GM23338 (cell line): ENCODE results near the gene MGLL. TPM values are rescaled to one million over a fixed set of nuclear protein-coding genes. Genes with fewer than 3 reads are reported as not detected.

Experiments used
- ATAC-seq: fragments of 200-7000 bp; cut with Tn5 transposase; 3 replicates; pipeline ENCODE4 v1.9.1; 2020
- DNase-seq: peaks from one replicate; pipeline ENCODE4 v3.0.0-alpha.2; 2015; ENCODE audit warnings: low spot score
- H2AFZ ChIP-seq: fragments of 200-600 bp; sonication (generic); 2 replicates; pipeline ENCODE4 v1.8.0; 2016; ENCODE audit warnings: antibody characterized with exemption, mild to moderate bottlenecking, moderate library complexity
- H3F3A ChIP-seq: fragments of 200-600 bp; sonication (generic); replicated peaks from 2 replicates; pipeline ENCODE4 v1.8.0; 2017; ENCODE audit warnings: antibody characterized with exemption, mixed run types, low read depth
- H3K27ac ChIP-seq: fragments of 200-600 bp; sonication (generic); 2 replicates; pipeline ENCODE4 v1.6.1; 2016; ENCODE audit warnings: low read depth
- H3K27me3 ChIP-seq: fragments of 200-600 bp; sonication (generic); 2 replicates; pipeline ENCODE4 v1.8.0; 2016; ENCODE audit warnings: mild to moderate bottlenecking, mixed run types, moderate library complexity; ENCODE audit not compliant: insufficient read depth
- H3K36me3 ChIP-seq: fragments of 200-600 bp; sonication (generic); 2 replicates; pipeline ENCODE4 v1.8.0; 2016; ENCODE audit warnings: mild to moderate bottlenecking; ENCODE audit not compliant: insufficient read depth
- H3K4me1 ChIP-seq: fragments of 200-600 bp; sonication (generic); 2 replicates; pipeline ENCODE4 v1.8.0; 2016; ENCODE audit warnings: mild to moderate bottlenecking, moderate library complexity; ENCODE audit not compliant: insufficient read depth
- H3K4me2 ChIP-seq: fragments of 200-600 bp; sonication (generic); 2 replicates; pipeline ENCODE4 v1.7.1; 2017; ENCODE audit warnings: mixed run types
- H3K4me3 ChIP-seq: fragments of 200-600 bp; sonication (generic); 2 replicates; pipeline ENCODE4 v1.6.1; 2016; ENCODE audit warnings: mixed run types
- H3K79me2 ChIP-seq: fragments of 200-600 bp; sonication (generic); replicated peaks from 2 replicates; pipeline ENCODE4 v1.8.0; 2017; ENCODE audit warnings: mild to moderate bottlenecking; ENCODE audit not compliant: insufficient read depth
- H3K9me2 ChIP-seq: fragments of 200-600 bp; sonication (generic); 2 replicates; pipeline ENCODE4 v1.8.0; 2017; ENCODE audit not compliant: insufficient read depth
- H4K20me1 ChIP-seq: fragments of 200-600 bp; sonication (generic); replicated peaks from 2 replicates; pipeline ENCODE4 v1.8.0; 2017; ENCODE audit warnings: mild to moderate bottlenecking; ENCODE audit not compliant: insufficient read depth
- H3K27ac Mint-ChIP-seq: 2 replicates; pipeline ENCODE4 v1.8.0; 2020; ENCODE audit warnings: inconsistent platforms, mild to moderate bottlenecking, moderate library complexity, mixed read lengths
- H3K27me3 Mint-ChIP-seq: 3 replicates; pipeline ENCODE4 v1.8.0; 2022; ENCODE audit warnings: low read depth, mild to moderate bottlenecking, moderate library complexity, mixed read lengths, inconsistent platforms; ENCODE audit not compliant: insufficient read depth, poor library complexity
- H3K36me3 Mint-ChIP-seq: 3 replicates; pipeline ENCODE4 v1.8.0; 2021; ENCODE audit warnings: low read depth, mild to moderate bottlenecking, inconsistent platforms, moderate library complexity, mixed read lengths
- H3K4me1 Mint-ChIP-seq: 3 replicates; pipeline ENCODE4 v1.8.0; 2020; ENCODE audit warnings: mild to moderate bottlenecking, inconsistent platforms, mixed read lengths
- H3K4me3 Mint-ChIP-seq: 3 replicates; pipeline ENCODE4 v1.8.0; 2021; ENCODE audit warnings: moderate library complexity, mild to moderate bottlenecking, inconsistent platforms, mixed read lengths
- H3K9me3 Mint-ChIP-seq: 3 replicates; pipeline ENCODE4 v1.8.0; 2020; ENCODE audit warnings: moderate library complexity, mild to moderate bottlenecking, inconsistent platforms, mixed read lengths
- CREB1 ChIP-seq: fragments of 250-450 bp; sonication (Bioruptor Pico); IDR thresholded peaks from 2 replicates; pipeline ENCODE4 v1.5.0; 2020; ENCODE audit warnings: low read depth, mild to moderate bottlenecking, moderate library complexity
- ETS1 ChIP-seq: IDR thresholded peaks from 2 replicates; pipeline ENCODE4 v1.6.1; 2016; ENCODE audit warnings: antibody characterized with exemption
- EZH2phosphoT487 ChIP-seq: fragments of 200-600 bp; sonication (generic); IDR thresholded peaks from one replicate; pipeline ENCODE4 v1.8.1; 2018; ENCODE audit warnings: antibody characterized with exemption; ENCODE audit not compliant: unreplicated experiment
- JUNB ChIP-seq: IDR thresholded peaks from one replicate; pipeline ENCODE4 v1.6.1; 2016; ENCODE audit warnings: antibody characterized with exemption; ENCODE audit not compliant: unreplicated experiment
- NANOG ChIP-seq: IDR thresholded peaks from 2 replicates; pipeline ENCODE4 v1.6.1; 2016; ENCODE audit warnings: antibody characterized with exemption, borderline replicate concordance
- POLR2AphosphoS5 ChIP-seq: IDR thresholded peaks from 2 replicates; pipeline ENCODE4 v1.6.1; 2016; ENCODE audit warnings: antibody characterized with exemption, low read depth
- STAT1 ChIP-seq: IDR thresholded peaks from one replicate; pipeline ENCODE4 v1.6.1; 2016; ENCODE audit warnings: antibody characterized with exemption; ENCODE audit not compliant: unreplicated experiment
- ZNF114 ChIP-seq: fragments of 250-450 bp; sonication (Bioruptor Pico); IDR thresholded peaks from 2 replicates; pipeline ENCODE4 v1.5.0; 2020; ENCODE audit warnings: mild to moderate bottlenecking, moderate library complexity
- ZNF331 ChIP-seq: fragments of 250-450 bp; sonication (Bioruptor Pico); IDR thresholded peaks from 2 replicates; pipeline ENCODE4 v1.5.0; 2020; ENCODE audit warnings: low read depth, mild to moderate bottlenecking, moderate library complexity
- polyA plus RNA-seq: library from polyadenylated mRNA; unstranded; fragments of >200 nt; fragmentation: Nextera tagmentation; extraction: Ambion mirVana; gene quantifications from 2 replicates; pipeline ENCODE4 v1.2.1, GENCODE V29; 2016
- total RNA-seq: library from RNA; depleted of rRNA; stranded (reverse); fragments of >200 nt; shearing (Covaris generic); gene quantifications from 2 replicates; pipeline ENCODE4 v1.2.3, GENCODE V29; 2014
- TF ChIP-seq, protein P1 (sequence below): fragments of 250-450 bp; sonication (Bioruptor Pico); IDR thresholded peaks from 2 replicates; pipeline ENCODE4 v1.5.0; 2020; ENCODE audit warnings: mild to moderate bottlenecking, moderate library complexity
- TF ChIP-seq, protein P2 (sequence below): IDR thresholded peaks from one replicate; pipeline ENCODE4 v1.6.1; 2018; ENCODE audit warnings: antibody characterized with exemption; ENCODE audit not compliant: unreplicated experiment
- TF ChIP-seq, protein P3 (sequence below), 2 experiments: fragments of 200-600 bp in 1 of 2; sonication (generic) in 1 of 2; conservative IDR thresholded peaks; 2 replicates each; pipeline versions ENCODE4 v1.5.1 to v1.6.1; 2016 to 2017; ENCODE audit warnings: antibody characterized with exemption in 2 of 2, low read depth in 2 of 2, mild to moderate bottlenecking in 2 of 2, moderate library complexity in 1 of 2

MGLL gene
- total and polyA plus RNA-seq, 2 experiments from 2014 or later, result 0.71 to 0.83 TPM

GRCh38 chr3:127666676-127667075, 155.6 kb downstream of the MGLL start (continued):
- TF ChIP-seq, protein P1, sequence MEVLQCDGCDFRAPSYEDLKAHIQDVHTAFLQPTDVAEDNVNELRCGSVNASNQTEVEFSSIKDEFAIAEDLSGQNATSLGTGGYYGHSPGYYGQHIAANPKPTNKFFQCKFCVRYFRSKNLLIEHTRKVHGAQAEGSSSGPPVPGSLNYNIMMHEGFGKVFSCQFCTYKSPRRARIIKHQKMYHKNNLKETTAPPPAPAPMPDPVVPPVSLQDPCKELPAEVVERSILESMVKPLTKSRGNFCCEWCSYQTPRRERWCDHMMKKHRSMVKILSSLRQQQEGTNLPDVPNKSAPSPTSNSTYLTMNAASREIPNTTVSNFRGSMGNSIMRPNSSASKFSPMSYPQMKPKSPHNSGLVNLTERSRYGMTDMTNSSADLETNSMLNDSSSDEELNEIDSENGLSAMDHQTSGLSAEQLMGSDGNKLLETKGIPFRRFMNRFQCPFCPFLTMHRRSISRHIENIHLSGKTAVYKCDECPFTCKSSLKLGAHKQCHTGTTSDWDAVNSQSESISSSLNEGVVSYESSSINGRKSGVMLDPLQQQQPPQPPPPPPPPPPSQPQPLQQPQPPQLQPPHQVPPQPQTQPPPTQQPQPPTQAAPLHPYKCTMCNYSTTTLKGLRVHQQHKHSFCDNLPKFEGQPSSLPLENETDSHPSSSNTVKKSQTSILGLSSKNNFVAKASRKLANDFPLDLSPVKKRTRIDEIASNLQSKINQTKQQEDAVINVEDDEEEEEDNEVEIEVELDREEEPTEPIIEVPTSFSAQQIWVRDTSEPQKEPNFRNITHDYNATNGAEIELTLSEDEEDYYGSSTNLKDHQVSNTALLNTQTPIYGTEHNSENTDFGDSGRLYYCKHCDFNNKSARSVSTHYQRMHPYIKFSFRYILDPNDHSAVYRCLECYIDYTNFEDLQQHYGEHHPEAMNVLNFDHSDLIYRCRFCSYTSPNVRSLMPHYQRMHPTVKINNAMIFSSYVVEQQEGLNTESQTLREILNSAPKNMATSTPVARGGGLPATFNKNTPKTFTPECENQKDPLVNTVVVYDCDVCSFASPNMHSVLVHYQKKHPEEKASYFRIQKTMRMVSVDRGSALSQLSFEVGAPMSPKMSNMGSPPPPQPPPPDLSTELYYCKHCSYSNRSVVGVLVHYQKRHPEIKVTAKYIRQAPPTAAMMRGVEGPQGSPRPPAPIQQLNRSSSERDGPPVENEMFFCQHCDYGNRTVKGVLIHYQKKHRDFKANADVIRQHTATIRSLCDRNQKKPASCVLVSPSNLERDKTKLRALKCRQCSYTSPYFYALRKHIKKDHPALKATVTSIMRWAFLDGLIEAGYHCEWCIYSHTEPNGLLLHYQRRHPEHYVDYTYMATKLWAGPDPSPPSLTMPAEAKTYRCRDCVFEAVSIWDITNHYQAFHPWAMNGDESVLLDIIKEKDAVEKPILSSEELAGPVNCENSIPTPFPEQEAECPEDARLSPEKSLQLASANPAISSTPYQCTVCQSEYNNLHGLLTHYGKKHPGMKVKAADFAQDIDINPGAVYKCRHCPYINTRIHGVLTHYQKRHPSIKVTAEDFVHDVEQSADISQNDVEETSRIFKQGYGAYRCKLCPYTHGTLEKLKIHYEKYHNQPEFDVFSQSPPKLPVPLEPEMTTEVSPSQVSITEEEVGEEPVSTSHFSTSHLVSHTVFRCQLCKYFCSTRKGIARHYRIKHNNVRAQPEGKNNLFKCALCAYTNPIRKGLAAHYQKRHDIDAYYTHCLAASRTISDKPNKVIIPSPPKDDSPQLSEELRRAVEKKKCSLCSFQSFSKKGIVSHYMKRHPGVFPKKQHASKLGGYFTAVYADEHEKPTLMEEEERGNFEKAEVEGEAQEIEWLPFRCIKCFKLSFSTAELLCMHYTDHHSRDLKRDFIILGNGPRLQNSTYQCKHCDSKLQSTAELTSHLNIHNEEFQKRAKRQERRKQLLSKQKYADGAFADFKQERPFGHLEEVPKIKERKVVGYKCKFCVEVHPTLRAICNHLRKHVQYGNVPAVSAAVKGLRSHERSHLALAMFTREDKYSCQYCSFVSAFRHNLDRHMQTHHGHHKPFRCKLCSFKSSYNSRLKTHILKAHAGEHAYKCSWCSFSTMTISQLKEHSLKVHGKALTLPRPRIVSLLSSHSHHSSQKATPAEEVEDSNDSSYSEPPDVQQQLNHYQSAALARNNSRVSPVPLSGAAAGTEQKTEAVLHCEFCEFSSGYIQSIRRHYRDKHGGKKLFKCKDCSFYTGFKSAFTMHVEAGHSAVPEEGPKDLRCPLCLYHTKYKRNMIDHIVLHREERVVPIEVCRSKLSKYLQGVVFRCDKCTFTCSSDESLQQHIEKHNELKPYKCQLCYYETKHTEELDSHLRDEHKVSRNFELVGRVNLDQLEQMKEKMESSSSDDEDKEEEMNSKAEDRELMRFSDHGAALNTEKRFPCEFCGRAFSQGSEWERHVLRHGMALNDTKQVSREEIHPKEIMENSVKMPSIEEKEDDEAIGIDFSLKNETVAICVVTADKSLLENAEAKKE (CRISPR knock-in tag), result no peak
- TF ChIP-seq ETS1 (no peak), JUNB (no peak), ZNF114 (no peak)

DNA sequence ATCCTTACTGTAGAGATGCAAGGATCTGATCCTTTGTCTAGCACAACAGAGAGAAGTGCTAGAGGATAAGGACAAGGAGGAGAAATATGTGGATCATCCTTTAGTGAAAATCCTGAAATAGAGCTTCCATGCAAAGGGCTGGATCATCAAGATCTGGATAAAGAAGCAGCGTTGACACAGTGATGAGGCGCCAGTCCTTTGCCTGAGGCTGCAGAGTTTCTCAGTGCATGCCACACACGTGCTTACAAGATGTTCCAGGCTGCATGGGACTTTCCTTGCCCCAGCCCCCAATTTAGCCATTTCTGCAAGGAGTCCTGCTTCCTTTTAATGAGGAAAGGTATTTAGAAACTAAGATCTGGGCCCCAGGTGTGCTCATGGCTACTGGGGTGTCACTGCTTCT, 156.7 kb downstream of the MGLL start:
- ATAC-seq (no peak), DNase-seq (no peak)
- no peak overlapping the region for H2AFZ ChIP-seq
- no peak overlapping the region for H3K27ac ChIP-seq
- peaks cover 6% of the 10 kb centered on the region; the same call in 1 of the 2 replicates for H4K20me1 ChIP-seq
- H3K36me3 ChIP-seq, result peaks cover 5% of the 10 kb centered on the region; the same call in 1 of the 2 replicates
- H3K9me2 ChIP-seq, result no peaks in the 10 kb centered on the region
- H3K27me3 ChIP-seq, result no peaks in the 10 kb centered on the region
- Mint-ChIP-seq H3K9me3 (no peaks in the 10 kb centered on the region), H3K27ac (no peak overlapping the region), H3K4me3 (no peak overlapping the region), H3K4me1 (no peaks in the 10 kb centered on the region), H3K27me3 (peaks cover 2% of the 10 kb centered on the region), H3K36me3 (peaks cover 26% of the 10 kb centered on the region)
- H3K4me1 ChIP-seq, result no peaks in the 10 kb centered on the region
- no peak overlapping the region for H3K4me2 ChIP-seq
- H3K4me3 ChIP-seq, result no peak overlapping the region
- no peaks in the 10 kb centered on the region for H3F3A ChIP-seq
- no peaks in the 10 kb centered on the region for H3K79me2 ChIP-seq
- TF ChIP-seq NANOG (no peak), EZH2phosphoT487 (no peak), CREB1 (CRISPR knock-in tag) (no peak), ZNF114 (no peak), ETS1 (no peak), STAT1 (no peak), JUNB (no peak), ZNF331 (CRISPR knock-in tag) (no peak), POLR2AphosphoS5 (no peak)
- TF ChIP-seq, protein P2, sequence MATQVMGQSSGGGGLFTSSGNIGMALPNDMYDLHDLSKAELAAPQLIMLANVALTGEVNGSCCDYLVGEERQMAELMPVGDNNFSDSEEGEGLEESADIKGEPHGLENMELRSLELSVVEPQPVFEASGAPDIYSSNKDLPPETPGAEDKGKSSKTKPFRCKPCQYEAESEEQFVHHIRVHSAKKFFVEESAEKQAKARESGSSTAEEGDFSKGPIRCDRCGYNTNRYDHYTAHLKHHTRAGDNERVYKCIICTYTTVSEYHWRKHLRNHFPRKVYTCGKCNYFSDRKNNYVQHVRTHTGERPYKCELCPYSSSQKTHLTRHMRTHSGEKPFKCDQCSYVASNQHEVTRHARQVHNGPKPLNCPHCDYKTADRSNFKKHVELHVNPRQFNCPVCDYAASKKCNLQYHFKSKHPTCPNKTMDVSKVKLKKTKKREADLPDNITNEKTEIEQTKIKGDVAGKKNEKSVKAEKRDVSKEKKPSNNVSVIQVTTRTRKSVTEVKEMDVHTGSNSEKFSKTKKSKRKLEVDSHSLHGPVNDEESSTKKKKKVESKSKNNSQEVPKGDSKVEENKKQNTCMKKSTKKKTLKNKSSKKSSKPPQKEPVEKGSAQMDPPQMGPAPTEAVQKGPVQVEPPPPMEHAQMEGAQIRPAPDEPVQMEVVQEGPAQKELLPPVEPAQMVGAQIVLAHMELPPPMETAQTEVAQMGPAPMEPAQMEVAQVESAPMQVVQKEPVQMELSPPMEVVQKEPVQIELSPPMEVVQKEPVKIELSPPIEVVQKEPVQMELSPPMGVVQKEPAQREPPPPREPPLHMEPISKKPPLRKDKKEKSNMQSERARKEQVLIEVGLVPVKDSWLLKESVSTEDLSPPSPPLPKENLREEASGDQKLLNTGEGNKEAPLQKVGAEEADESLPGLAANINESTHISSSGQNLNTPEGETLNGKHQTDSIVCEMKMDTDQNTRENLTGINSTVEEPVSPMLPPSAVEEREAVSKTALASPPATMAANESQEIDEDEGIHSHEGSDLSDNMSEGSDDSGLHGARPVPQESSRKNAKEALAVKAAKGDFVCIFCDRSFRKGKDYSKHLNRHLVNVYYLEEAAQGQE, result no peak
- TF ChIP-seq, protein P3, sequence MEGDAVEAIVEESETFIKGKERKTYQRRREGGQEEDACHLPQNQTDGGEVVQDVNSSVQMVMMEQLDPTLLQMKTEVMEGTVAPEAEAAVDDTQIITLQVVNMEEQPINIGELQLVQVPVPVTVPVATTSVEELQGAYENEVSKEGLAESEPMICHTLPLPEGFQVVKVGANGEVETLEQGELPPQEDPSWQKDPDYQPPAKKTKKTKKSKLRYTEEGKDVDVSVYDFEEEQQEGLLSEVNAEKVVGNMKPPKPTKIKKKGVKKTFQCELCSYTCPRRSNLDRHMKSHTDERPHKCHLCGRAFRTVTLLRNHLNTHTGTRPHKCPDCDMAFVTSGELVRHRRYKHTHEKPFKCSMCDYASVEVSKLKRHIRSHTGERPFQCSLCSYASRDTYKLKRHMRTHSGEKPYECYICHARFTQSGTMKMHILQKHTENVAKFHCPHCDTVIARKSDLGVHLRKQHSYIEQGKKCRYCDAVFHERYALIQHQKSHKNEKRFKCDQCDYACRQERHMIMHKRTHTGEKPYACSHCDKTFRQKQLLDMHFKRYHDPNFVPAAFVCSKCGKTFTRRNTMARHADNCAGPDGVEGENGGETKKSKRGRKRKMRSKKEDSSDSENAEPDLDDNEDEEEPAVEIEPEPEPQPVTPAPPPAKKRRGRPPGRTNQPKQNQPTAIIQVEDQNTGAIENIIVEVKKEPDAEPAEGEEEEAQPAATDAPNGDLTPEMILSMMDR (conservative IDR thresholded peaks at IDR 0.05; ENCODE audit: low read depth in 2 of 2), result no peak
